Skeletal muscle satellite cell (primary cell): ENCODE measurements around the gene GGA1.

Experiments used
- H3K27me3 ChIP-seq: 2 replicates; pipeline ENCODE4 v1.7.0; 2013; ENCODE audit warnings: low read length; ENCODE audit not compliant: control insufficient read depth, insufficient read depth
- H3K36me3 ChIP-seq: 2 replicates; pipeline ENCODE4 v1.7.0; 2013; ENCODE audit warnings: mild to moderate bottlenecking, control low read depth, low read length; ENCODE audit not compliant: insufficient read depth
- H3K4me1 ChIP-seq: 2 replicates; pipeline ENCODE4 v1.7.0; 2013; ENCODE audit warnings: low read length; ENCODE audit not compliant: control insufficient read depth, insufficient read depth
- H3K4me2 ChIP-seq: 2 replicates; pipeline ENCODE4 v1.7.0; 2013; ENCODE audit warnings: mild to moderate bottlenecking, low read length
- H3K4me3 ChIP-seq: 2 replicates; pipeline ENCODE4 v1.7.0; 2013; ENCODE audit warnings: low read length
- H3K9ac ChIP-seq: 2 replicates; pipeline ENCODE4 v1.7.0; 2013; ENCODE audit warnings: mild to moderate bottlenecking, low read depth, low read length, moderate library complexity
- H3K9me3 ChIP-seq: replicated peaks from 2 replicates; pipeline ENCODE4 v1.7.0; 2013; ENCODE audit warnings: mild to moderate bottlenecking, control low read depth, low read length

Gene GGA1

GRCh38 chr22:37626556-37627075 is 18.0 kb downstream of the GGA1 start:
- peaks cover 30% of the 10 kb centered on the region for H3K36me3 ChIP-seq
- no peak overlapping the region for H3K4me2 ChIP-seq
- H3K9me3 ChIP-seq = no peaks in the 10 kb centered on the region
- H3K9ac ChIP-seq = no peak overlapping the region
- no peaks in the 10 kb centered on the region for H3K4me1 ChIP-seq
- no peak overlapping the region for H3K4me3 ChIP-seq
- no peaks in the 10 kb centered on the region for H3K27me3 ChIP-seq

GRCh38 chr22:37627121-37627520 is 18.5 kb downstream of the GGA1 start:
- Histone ChIP-seq H3K9ac (no peak overlapping the region), H3K27me3 (no peaks in the 10 kb centered on the region), H3K4me3 (no peak overlapping the region), H3K36me3 (peaks cover 30% of the 10 kb centered on the region), H3K4me1 (no peaks in the 10 kb centered on the region), H3K4me2 (no peak overlapping the region), H3K9me3 (no peaks in the 10 kb centered on the region)

GRCh38 chr22:37627545-37627944 is 18.9 kb downstream of the GGA1 start:
- Histone ChIP-seq H3K36me3 (peaks cover 30% of the 10 kb centered on the region), H3K4me2 (no peak overlapping the region), H3K9me3 (no peaks in the 10 kb centered on the region), H3K4me1 (no peaks in the 10 kb centered on the region), H3K4me3 (no peak overlapping the region), H3K9ac (no peak overlapping the region), H3K27me3 (no peaks in the 10 kb centered on the region)

GRCh38 chr22:37628830-37629229 is 20.2 kb downstream of the GGA1 start:
- peaks cover 11% of the 10 kb centered on the region for H3K4me1 ChIP-seq
- no peak overlapping the region for H3K4me3 ChIP-seq
- no peaks in the 10 kb centered on the region for H3K27me3 ChIP-seq
- H3K36me3 ChIP-seq = peaks cover 21% of the 10 kb centered on the region
- no peak overlapping the region for H3K4me2 ChIP-seq
- no peaks in the 10 kb centered on the region for H3K9me3 ChIP-seq
- H3K9ac ChIP-seq = no peak overlapping the region

- Histone ChIP-seq H3K9ac (no peak overlapping the region), H3K4me3 (no peak overlapping the region), H3K36me3 (peaks cover 16% of the 10 kb centered on the region), H3K4me2 (no peak overlapping the region), H3K4me1 (peaks cover 22% of the 10 kb centered on the region), H3K9me3 (no peaks in the 10 kb centered on the region), H3K27me3 (no peaks in the 10 kb centered on the region)
Observed at GRCh38 chr22:37629928-37630327, 21.3 kb downstream of the GGA1 start.

- H3K4me3 ChIP-seq = no peak overlapping the region
- H3K27me3 ChIP-seq = no peaks in the 10 kb centered on the region
- H3K36me3 ChIP-seq = peaks cover 6% of the 10 kb centered on the region
- H3K4me1 ChIP-seq = peaks cover 25% of the 10 kb centered on the region
- H3K9me3 ChIP-seq = no peaks in the 10 kb centered on the region
- H3K4me2 ChIP-seq = no peak overlapping the region
- no peak overlapping the region for H3K9ac ChIP-seq
Observed at GRCh38 chr22:37630839-37631435, 22.3 kb downstream of the GGA1 start.

- Histone ChIP-seq H3K4me3 (no peak overlapping the region), H3K9ac (no peak overlapping the region), H3K4me1 (peaks cover 30% of the 10 kb centered on the region), H3K36me3 (peaks cover 5% of the 10 kb centered on the region), H3K9me3 (no peaks in the 10 kb centered on the region), H3K4me2 (no peak overlapping the region), H3K27me3 (no peaks in the 10 kb centered on the region)
Observed at GRCh38 chr22:37631448-37632173, 23.0 kb downstream of the GGA1 start.

GRCh38 chr22:37632174-37633088 is 23.8 kb downstream of the GGA1 start:
- no peaks in the 10 kb centered on the region for H3K9me3 ChIP-seq

GRCh38 chr22:37633089-37633624 is 24.5 kb downstream of the GGA1 start:
- H3K27me3 ChIP-seq = no peaks in the 10 kb centered on the region
- no peaks in the 10 kb centered on the region for H3K36me3 ChIP-seq
- no peak overlapping the region for H3K4me3 ChIP-seq
- H3K9ac ChIP-seq = peak overlapping the region; percentile 48
- no peaks in the 10 kb centered on the region for H3K9me3 ChIP-seq
- H3K4me2 ChIP-seq = peak overlapping the region; percentile 72
- H3K4me1 ChIP-seq = peaks cover 38% of the 10 kb centered on the region

More at GRCh38 chr22:37632174-37633088, 23.8 kb downstream of the GGA1 start:
- H3K9ac ChIP-seq = peak overlapping the region; percentile 48
- no peaks in the 10 kb centered on the region for H3K27me3 ChIP-seq
- H3K4me2 ChIP-seq = no peak overlapping the region
- H3K4me1 ChIP-seq = peaks cover 38% of the 10 kb centered on the region
- H3K36me3 ChIP-seq = peaks cover 2% of the 10 kb centered on the region
- no peak overlapping the region for H3K4me3 ChIP-seq

- Histone ChIP-seq H3K9me3 (no peaks in the 10 kb centered on the region), H3K27me3 (no peaks in the 10 kb centered on the region), H3K4me1 (peaks cover 38% of the 10 kb centered on the region), H3K36me3 (no peaks in the 10 kb centered on the region), H3K4me2 (peak overlapping the region; percentile 72), H3K9ac (peak overlapping the region; percentile 51), H3K4me3 (peak overlapping the region; percentile 33)
Observed at GRCh38 chr22:37633625-37634416, 25.2 kb downstream of the GGA1 start.
